GM23338 (cell line): ENCODE results near the gene RAB13.

Experiments used
- CREB1 ChIP-seq: fragments of 250-450 bp; sonication (Bioruptor Pico); IDR thresholded peaks from 2 replicates; pipeline ENCODE4 v1.5.0; 2020; ENCODE audit warnings: low read depth, mild to moderate bottlenecking, moderate library complexity
- EZH2 ChIP-seq: fragments of 200-600 bp; sonication (generic); IDR thresholded peaks from one replicate; pipeline ENCODE4 v1.8.0; 2017; ENCODE audit warnings: antibody characterized with exemption, mild to moderate bottlenecking, low read depth; ENCODE audit not compliant: unreplicated experiment
- EZH2phosphoT487 ChIP-seq: fragments of 200-600 bp; sonication (generic); IDR thresholded peaks from one replicate; pipeline ENCODE4 v1.8.1; 2018; ENCODE audit warnings: antibody characterized with exemption; ENCODE audit not compliant: unreplicated experiment
- JUNB ChIP-seq: IDR thresholded peaks from one replicate; pipeline ENCODE4 v1.6.1; 2016; ENCODE audit warnings: antibody characterized with exemption; ENCODE audit not compliant: unreplicated experiment
- POLR2AphosphoS5 ChIP-seq: IDR thresholded peaks from 2 replicates; pipeline ENCODE4 v1.6.1; 2016; ENCODE audit warnings: antibody characterized with exemption, low read depth
- ZNF114 ChIP-seq: fragments of 250-450 bp; sonication (Bioruptor Pico); IDR thresholded peaks from 2 replicates; pipeline ENCODE4 v1.5.0; 2020; ENCODE audit warnings: mild to moderate bottlenecking, moderate library complexity
- TF ChIP-seq, protein P1 (sequence below), 2 experiments: fragments of 200-600 bp in 1 of 2; sonication (generic) in 1 of 2; conservative IDR thresholded peaks; 2 replicates each; pipeline versions ENCODE4 v1.5.1 to v1.6.1; 2016 to 2017; ENCODE audit warnings: antibody characterized with exemption in 2 of 2, low read depth in 2 of 2, mild to moderate bottlenecking in 2 of 2, moderate library complexity in 1 of 2

DNA sequence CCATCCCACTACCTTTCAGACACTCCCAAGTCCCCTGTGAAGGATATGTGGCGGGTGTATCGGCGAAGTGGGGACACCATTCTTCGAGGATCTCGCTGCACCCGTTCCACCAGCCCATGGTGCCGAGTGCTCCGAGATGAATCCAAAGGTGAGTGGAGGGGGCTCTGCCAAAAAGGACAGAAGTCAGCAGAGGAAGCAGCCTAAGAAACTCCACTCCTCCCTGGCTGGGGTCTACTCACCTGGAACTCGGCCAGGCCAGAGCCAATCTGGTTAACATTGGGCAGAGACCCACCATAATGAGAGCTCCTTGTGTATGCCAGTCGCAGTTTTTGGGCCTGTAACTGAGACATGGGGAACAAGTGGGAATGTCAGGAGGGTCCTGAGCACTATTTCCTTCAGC lies 31.3 kb downstream of the RAB13 start:
- TF ChIP-seq POLR2AphosphoS5: no peak
- TF ChIP-seq CREB1 (CRISPR knock-in tag): no peak
- TF ChIP-seq, protein P1, sequence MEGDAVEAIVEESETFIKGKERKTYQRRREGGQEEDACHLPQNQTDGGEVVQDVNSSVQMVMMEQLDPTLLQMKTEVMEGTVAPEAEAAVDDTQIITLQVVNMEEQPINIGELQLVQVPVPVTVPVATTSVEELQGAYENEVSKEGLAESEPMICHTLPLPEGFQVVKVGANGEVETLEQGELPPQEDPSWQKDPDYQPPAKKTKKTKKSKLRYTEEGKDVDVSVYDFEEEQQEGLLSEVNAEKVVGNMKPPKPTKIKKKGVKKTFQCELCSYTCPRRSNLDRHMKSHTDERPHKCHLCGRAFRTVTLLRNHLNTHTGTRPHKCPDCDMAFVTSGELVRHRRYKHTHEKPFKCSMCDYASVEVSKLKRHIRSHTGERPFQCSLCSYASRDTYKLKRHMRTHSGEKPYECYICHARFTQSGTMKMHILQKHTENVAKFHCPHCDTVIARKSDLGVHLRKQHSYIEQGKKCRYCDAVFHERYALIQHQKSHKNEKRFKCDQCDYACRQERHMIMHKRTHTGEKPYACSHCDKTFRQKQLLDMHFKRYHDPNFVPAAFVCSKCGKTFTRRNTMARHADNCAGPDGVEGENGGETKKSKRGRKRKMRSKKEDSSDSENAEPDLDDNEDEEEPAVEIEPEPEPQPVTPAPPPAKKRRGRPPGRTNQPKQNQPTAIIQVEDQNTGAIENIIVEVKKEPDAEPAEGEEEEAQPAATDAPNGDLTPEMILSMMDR (conservative IDR thresholded peaks at IDR 0.05; ENCODE audit: low read depth in 2 of 2): no peak
- TF ChIP-seq ZNF114 (CRISPR knock-in tag): no peak
- no peak for TF ChIP-seq JUNB
- TF ChIP-seq EZH2phosphoT487: no peak
- no peak for TF ChIP-seq EZH2
